Ovary (tissue), 3 donors: ENCODE measurements around the gene WDR59.

ENCODE experiments used
- CTCF ChIP-seq, 3 donors: fragments of 450-650 bp in 2 of 3; fragments of 200-600 bp in 1 of 3; IDR thresholded peaks; one replicate each; pipeline versions ENCODE4 v1.5.1 to v1.8.0; 2016 to 2022; ENCODE audit warnings: antibody characterized with exemption in 3 of 3, mild to moderate bottlenecking in 1 of 3
- POLR2A ChIP-seq: fragments of 450-650 bp; IDR thresholded peaks from one replicate; pipeline ENCODE4 v1.6.1; 2017; ENCODE audit warnings: antibody characterized with exemption, mild to moderate bottlenecking, moderate library complexity
- donor health status: DM: no; HTN: no; CAD: no.

- peak; percentile 19 for TF ChIP-seq POLR2A
- TF ChIP-seq CTCF (IDR thresholded peaks at IDR 0.05) = no peak
These were observed 26.8 kb upstream of the WDR59 start for GRCh38 chr16:75011634-75012307.
